ENCODE data around the gene RNF183.

RNF183 gene

GRCh38 chr9:113293285-113293878 lies 9.8 kb downstream of the RNF183 start:
- Histone ChIP-seq H3K9me3 (ENCODE audit: insufficient read depth, low read length) (no peaks in the 10 kb centered on the region), H3K36me3 (ENCODE audit: insufficient read depth, insufficient read length, low read length) (peaks cover 57% of the 10 kb centered on the region), H3K4me1 (ENCODE audit: insufficient read depth, insufficient read length) (no peaks in the 10 kb centered on the region), H3K27me3 (ENCODE audit: insufficient read depth, insufficient read length) (no peaks in the 10 kb centered on the region), H3K9ac (ENCODE audit: insufficient read length, low read depth) (no peak overlapping the region), H3K4me3 (ENCODE audit: insufficient read length, low read depth) (no peak overlapping the region)
- no peak for DNase-seq (ENCODE audit: low read depth, low spot score)
- TF ChIP-seq YY1 (IDR thresholded peaks at IDR 0.05; ENCODE audit: insufficient read depth, insufficient read length) (no peak), SUZ12 (IDR thresholded peaks at IDR 0.05; ENCODE audit: extremely low read depth, insufficient read depth, insufficient read length) (no peak), ZNF274 (IDR thresholded peaks at IDR 0.05; ENCODE audit: low read depth, low read length) (no peak)

- no peaks in the 10 kb centered on the region for H3K4me1 ChIP-seq (ENCODE audit: insufficient read depth, insufficient read length)
- DNase-seq (ENCODE audit: low read depth, low spot score) = no peak
- no peaks in the 10 kb centered on the region for H3K9me3 ChIP-seq (ENCODE audit: insufficient read depth, low read length)
- H3K9ac ChIP-seq (ENCODE audit: insufficient read length, low read depth) = no peak overlapping the region
- H3K4me3 ChIP-seq (ENCODE audit: insufficient read length, low read depth) = no peak overlapping the region
- H3K27me3 ChIP-seq (ENCODE audit: insufficient read depth, insufficient read length) = no peaks in the 10 kb centered on the region
- H3K36me3 ChIP-seq (ENCODE audit: insufficient read depth, insufficient read length, low read length) = peaks cover 86% of the 10 kb centered on the region
- no peak for TF ChIP-seq YY1 (IDR thresholded peaks at IDR 0.05; ENCODE audit: insufficient read depth, insufficient read length)
- TF ChIP-seq ZNF274 (IDR thresholded peaks at IDR 0.05; ENCODE audit: low read depth, low read length) = no peak
- no peak for TF ChIP-seq SUZ12 (IDR thresholded peaks at IDR 0.05; ENCODE audit: extremely low read depth, insufficient read depth, insufficient read length)
Observed at GRCh38 chr9:113290052-113290607, 13.0 kb downstream of the RNF183 start.

GRCh38 chr9:113289091-113289490 lies 14.1 kb downstream of the RNF183 start:
- Histone ChIP-seq H3K9me3 (ENCODE audit: insufficient read depth, low read length) (no peaks in the 10 kb centered on the region), H3K27me3 (ENCODE audit: insufficient read depth, insufficient read length) (no peaks in the 10 kb centered on the region), H3K4me1 (ENCODE audit: insufficient read depth, insufficient read length) (no peaks in the 10 kb centered on the region), H3K4me3 (ENCODE audit: insufficient read length, low read depth) (no peak overlapping the region), H3K36me3 (ENCODE audit: insufficient read depth, insufficient read length, low read length) (peaks cover 94% of the 10 kb centered on the region), H3K9ac (ENCODE audit: insufficient read length, low read depth) (no peak overlapping the region)
- TF ChIP-seq SUZ12 (IDR thresholded peaks at IDR 0.05; ENCODE audit: extremely low read depth, insufficient read depth, insufficient read length) = no peak
- no peak for TF ChIP-seq YY1 (IDR thresholded peaks at IDR 0.05; ENCODE audit: insufficient read depth, insufficient read length)
- no peak for TF ChIP-seq ZNF274 (IDR thresholded peaks at IDR 0.05; ENCODE audit: low read depth, low read length)
- DNase-seq (ENCODE audit: low read depth, low spot score) = no peak

GRCh38 chr9:113281356-113281755 lies 21.8 kb downstream of the RNF183 start:
- H3K4me3 ChIP-seq (ENCODE audit: insufficient read length, low read depth) = no peak overlapping the region
- H3K9me3 ChIP-seq (ENCODE audit: insufficient read depth, low read length) = no peaks in the 10 kb centered on the region
- peaks cover under 1% of the 10 kb centered on the region for H3K4me1 ChIP-seq (ENCODE audit: insufficient read depth, insufficient read length)
- H3K27me3 ChIP-seq (ENCODE audit: insufficient read depth, insufficient read length) = no peaks in the 10 kb centered on the region
- no peak for TF ChIP-seq SUZ12 (IDR thresholded peaks at IDR 0.05; ENCODE audit: extremely low read depth, insufficient read depth, insufficient read length)
- TF ChIP-seq ZNF274 (IDR thresholded peaks at IDR 0.05; ENCODE audit: low read depth, low read length) = no peak
- no peak for TF ChIP-seq YY1 (IDR thresholded peaks at IDR 0.05; ENCODE audit: insufficient read depth, insufficient read length)
- H3K9ac ChIP-seq (ENCODE audit: insufficient read length, low read depth) = no peak overlapping the region
- no peak for DNase-seq (ENCODE audit: low read depth, low spot score)
- H3K36me3 ChIP-seq (ENCODE audit: insufficient read depth, insufficient read length, low read length) = peaks cover 92% of the 10 kb centered on the region

- Histone ChIP-seq H3K9ac (ENCODE audit: insufficient read length, low read depth) (no peak overlapping the region), H3K36me3 (ENCODE audit: insufficient read depth, insufficient read length, low read length) (peaks cover 72% of the 10 kb centered on the region), H3K9me3 (ENCODE audit: insufficient read depth, low read length) (no peaks in the 10 kb centered on the region), H3K27me3 (ENCODE audit: insufficient read depth, insufficient read length) (no peaks in the 10 kb centered on the region), H3K4me3 (ENCODE audit: insufficient read length, low read depth) (no peak overlapping the region), H3K4me1 (ENCODE audit: insufficient read depth, insufficient read length) (peaks cover 2% of the 10 kb centered on the region)
- DNase-seq (ENCODE audit: low read depth, low spot score) = no peak
- TF ChIP-seq SUZ12 (IDR thresholded peaks at IDR 0.05; ENCODE audit: extremely low read depth, insufficient read depth, insufficient read length) = no peak
- no peak for TF ChIP-seq ZNF274 (IDR thresholded peaks at IDR 0.05; ENCODE audit: low read depth, low read length)
- TF ChIP-seq YY1 (IDR thresholded peaks at IDR 0.05; ENCODE audit: insufficient read depth, insufficient read length) = no peak
Observed at GRCh38 chr9:113278840-113279239, 24.3 kb downstream of the RNF183 start.

GRCh38 chr9:113275157-113276131 lies 27.7 kb downstream of the RNF183 start, which contains the start of the genes CDC26 and PRPF4:
Gene CDC26 (minus strand): TSS chr9:113275572. CDS start chr9:113272507, 3,065 bp downstream.
Gene PRPF4 (plus strand): TSS chr9:113275658. CDS start chr9:113275744, 86 bp downstream.
- Histone ChIP-seq H3K4me3 (ENCODE audit: insufficient read length, low read depth) (peak within 1 kb of the TSS; percentile 98), H3K9me3 (ENCODE audit: insufficient read depth, low read length) (no peaks in the 10 kb centered on the region), H3K36me3 (ENCODE audit: insufficient read depth, insufficient read length, low read length) (peaks cover 71% of the 10 kb centered on the region), H3K9ac (ENCODE audit: insufficient read length, low read depth) (peak within 1 kb of the TSS; percentile 98), H3K4me1 (ENCODE audit: insufficient read depth, insufficient read length) (peaks cover 2% of the 10 kb centered on the region), H3K27me3 (ENCODE audit: insufficient read depth, insufficient read length) (no peaks in the 10 kb centered on the region)
- TF ChIP-seq SUZ12 (IDR thresholded peaks at IDR 0.05; ENCODE audit: extremely low read depth, insufficient read depth, insufficient read length) = no peak
- peak; percentile 45 for TF ChIP-seq YY1 (IDR thresholded peaks at IDR 0.05; ENCODE audit: insufficient read depth, insufficient read length)
- DNase-seq (ENCODE audit: low read depth, low spot score) = peak; percentile 98

Data from NT2/D1 (cell line).